A549 (cell line): ENCODE results near the gene HPCAL1. TPM values are rescaled to one million over a fixed set of nuclear protein-coding genes. Genes with fewer than 3 reads are reported as not detected.

ENCODE experiments used
- ATAC-seq, 2 experiments: fragments of 200-7000 bp in 1 of 2; fragments of >200 bp in 1 of 2; cut with Nextera tagmentation in 1 of 2; cut with Tn5 transposase in 1 of 2; 3 replicates each; pipeline versions ENCODE4 v1.8.0 to v1.9.1; 2018 to 2020; ENCODE audit warnings: mild to moderate bottlenecking in 1 of 2, moderate library complexity in 1 of 2
- CTCF ChIA-PET: fragments of 300-600 bp; sonication (Branson Sonifier 250); formaldehyde crosslinking; extraction: SDS; loops from one replicate; lab custom pipeline; 2021; ENCODE audit warnings: antibody characterized with exemption, inconsistent platforms; lab: Yijun Ruan, JAX
- POLR2A ChIA-PET: fragments of 350-600 bp; formaldehyde crosslinking; extraction: SDS; loops from one replicate; lab custom pipeline; 2021; ENCODE audit warnings: antibody characterized with exemption, inconsistent platforms; lab: Yijun Ruan, JAX
- DNase-seq, 2 experiments: peaks; one replicate each; pipeline versions ENCODE4 v3.0.0 to v3.0.0-alpha.2; 2011 to 2016; ENCODE audit warnings: low read depth in 1 of 2, low spot score in 1 of 2
- FAIRE-seq: peaks from 2 replicates; lab custom pipeline; 2011; peaks lifted over from hg19 to GRCh38; lab: Jason Lieb, UNC
- H3K27ac ChIP-seq, 2 experiments: fragments of >200 bp; sonication (Bioruptor Twin); formaldehyde crosslinking; 3 replicates each; pipeline ENCODE4 v1.5.1; 2016 to 2017
- H3K4me1 ChIP-seq: fragments of >200 bp; sonication (Bioruptor Twin); formaldehyde crosslinking; 3 replicates; pipeline ENCODE4 v1.6.1; 2016
- H3K4me2 ChIP-seq: fragments of >200 bp; sonication (Bioruptor Twin); formaldehyde crosslinking; 3 replicates; pipeline ENCODE4 v1.6.1; 2016
- H3K4me3 ChIP-seq: fragments of >200 bp; sonication (Bioruptor Twin); formaldehyde crosslinking; 3 replicates; pipeline ENCODE4 v1.5.1; 2016
- H3K9me3 ChIP-seq: fragments of >200 bp; sonication (Bioruptor Twin); formaldehyde crosslinking; 3 replicates; pipeline ENCODE4 v1.6.1; 2016
- CHD4 ChIP-seq: fragments of 200-600 bp; sonication (generic); IDR thresholded peaks from 2 replicates; pipeline ENCODE4 v1.6.1; 2016; ENCODE audit warnings: antibody characterized with exemption, mild to moderate bottlenecking, borderline replicate concordance
- EP300 ChIP-seq, 2 experiments: fragments of >200 bp; sonication (Bioruptor Twin); formaldehyde crosslinking; IDR thresholded peaks; 2 replicates in 1 of 2; 3 replicates in 1 of 2; pipeline ENCODE4 v1.6.1; 2016 to 2017
- FOSL2 ChIP-seq, 2 experiments: fragments of 450-650 bp in 1 of 2; fragments of >200 bp in 1 of 2; sonication (Bioruptor Twin) in 1 of 2; formaldehyde crosslinking; IDR thresholded peaks; 2 replicates each; pipeline versions ENCODE4 v1.5.0 to v1.6.1; 2016 to 2020; ENCODE audit warnings: mild to moderate bottlenecking in 1 of 2, moderate library complexity in 1 of 2
- MYC ChIP-seq: IDR thresholded peaks from 2 replicates; pipeline ENCODE4 v1.6.1; 2012; ENCODE audit warnings: mild to moderate bottlenecking, inconsistent platforms, low read length, improper control_type of control experiment, borderline replicate concordance
- POLR2A ChIP-seq: IDR thresholded peaks from 2 replicates; pipeline ENCODE4 v1.6.1; 2012; ENCODE audit warnings: mild to moderate bottlenecking, low read length
- RFX5 ChIP-seq: fragments of 450-650 bp; IDR thresholded peaks from 2 replicates; pipeline ENCODE4 v1.7.1; 2014; ENCODE audit warnings: antibody characterized with exemption, mild to moderate bottlenecking, moderate library complexity
- SMC3 ChIP-seq: fragments of >200 bp; sonication (Bioruptor Twin); formaldehyde crosslinking; IDR thresholded peaks from 3 replicates; pipeline ENCODE4 v1.6.1; 2018; ENCODE audit warnings: inconsistent platforms
- SREBF2 ChIP-seq: fragments of 450-650 bp; IDR thresholded peaks from 2 replicates; pipeline ENCODE4 v1.6.1; 2014; ENCODE audit warnings: mild to moderate bottlenecking, moderate library complexity
- TFCP2L1 ChIP-seq: fragments of 250-450 bp; sonication (Bioruptor Pico); IDR thresholded peaks from 2 replicates; pipeline ENCODE4 v1.5.0; 2021; ENCODE audit warnings: mild to moderate bottlenecking
- WGBS: methylation state at CpG from one replicate; pipeline ENCODE4 v1.1.6; 2017; ENCODE audit errors: missing lambda C conversion rate; 5-methylcytosine and 5-hydroxymethylcytosine counted together
- polyA plus RNA-seq, 4 experiments: library from polyadenylated mRNA; depleted of rRNA in 3 of 4; stranded (reverse); fragments of >200 nt; fragmentation: RNase III in 1 of 4; extraction: RNeasy Plus Mini Kit Qiagen cat#74134 plus additional on column Dnase treatment in 1 of 4; gene quantifications; 2 replicates in 3 of 4; 3 replicates in 1 of 4; pipeline ENCODE4 v1.2.3, GENCODE V29; 2011 to 2017
- TF ChIP-seq, protein P1 (sequence below): fragments of >200 bp; sonication (Bioruptor Twin); formaldehyde crosslinking; IDR thresholded peaks from 3 replicates; pipeline ENCODE4 v1.5.1; 2016
- TF ChIP-seq, protein P2 (sequence below): IDR thresholded peaks from 2 replicates; pipeline ENCODE4 v1.6.1; 2012; ENCODE audit warnings: low read depth, borderline replicate concordance
- TF ChIP-seq, protein P3 (sequence below): fragments of 450-650 bp; IDR thresholded peaks from 2 replicates; pipeline ENCODE4 v1.6.1; 2014; ENCODE audit warnings: antibody characterized with exemption

The HPCAL1 gene
- polyA plus RNA-seq, 2 of the 4 experiments (the other 2 are of a cell fraction): 44.4 to 66.4 TPM

DNA sequence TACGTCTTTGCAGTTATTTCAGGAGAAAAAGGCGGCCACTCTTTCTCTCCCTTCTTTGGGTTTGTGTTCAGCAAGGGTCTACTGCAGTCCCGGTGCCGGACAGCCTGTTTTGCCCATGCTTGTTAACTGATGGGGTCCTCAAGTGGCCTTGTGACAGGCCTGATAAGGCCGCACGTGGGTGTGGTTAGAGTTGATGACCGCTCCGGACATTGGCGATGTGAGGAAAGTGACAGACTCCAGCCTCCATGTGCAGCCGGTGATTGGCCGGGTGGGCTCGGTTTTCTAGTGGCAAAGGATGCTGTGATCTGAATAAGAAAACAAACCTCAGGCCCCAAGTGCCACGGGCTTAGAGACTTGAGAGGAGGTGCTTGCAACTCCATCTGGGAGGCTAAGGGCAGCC lies 15.6 kb downstream of the HPCAL1 start:
- ATAC-seq: no peak

DNA sequence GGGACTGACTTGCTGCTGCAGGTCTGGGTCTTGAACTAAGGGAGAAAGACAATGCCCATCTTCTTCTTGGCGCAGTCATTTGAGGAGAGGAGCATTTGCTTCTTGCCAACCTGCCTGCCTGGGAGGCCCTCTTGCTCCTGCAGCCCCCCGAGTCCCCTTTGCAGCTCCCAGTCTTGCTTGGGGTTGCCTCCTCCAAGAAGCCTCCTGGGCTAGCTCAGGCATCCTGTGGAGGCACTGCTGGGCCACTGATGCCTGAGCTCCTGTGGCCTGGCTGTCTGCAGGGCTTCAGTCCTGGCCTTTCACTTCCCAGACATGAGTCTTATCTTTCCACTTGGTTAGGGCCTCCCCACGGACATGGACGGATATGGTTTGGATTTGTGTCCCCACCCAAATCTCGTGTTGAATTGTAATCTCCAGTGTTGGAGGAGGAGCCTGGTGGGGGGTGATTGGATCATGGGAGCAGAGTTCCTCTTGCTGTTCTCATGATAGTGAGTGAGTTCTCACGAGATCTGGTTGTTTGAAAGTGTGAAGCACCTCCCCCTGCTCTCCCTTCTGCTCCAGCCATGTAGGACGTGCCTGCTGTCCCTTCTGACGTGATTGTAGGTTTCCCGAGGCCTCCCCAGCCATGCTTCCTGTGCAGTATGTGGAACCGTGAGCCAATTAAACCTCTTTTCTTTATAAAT lies 17.3 kb downstream of the HPCAL1 start:
- 93% methylated on average over 10 of the region's 10 CpGs for WGBS
- peaks cover 33% of the 10 kb centered on the region for H3K9me3 ChIP-seq
- ChIA-PET POLR2A (interaction anchor here (0.6 kb wide), 1 partner anchor 1054 kb away, joined by 3 read pairs; no protein-coding TSS in a partner anchor), CTCF (interaction anchor here (1.3 to 2.4 kb wide), 3 partner anchors 10 to 89 kb away, joined by 3 to 10 read pairs (median 3); no protein-coding TSS in a partner anchor)
- no peak overlapping the region for H3K4me2 ChIP-seq
- FAIRE-seq (no peak), DNase-seq (no peak), ATAC-seq (no peak)
- peaks cover 19% of the 10 kb centered on the region for H3K4me1 ChIP-seq
- no peak overlapping the region for H3K4me3 ChIP-seq
- TF ChIP-seq MYC (no peak), FOSL2 (IDR thresholded peaks at IDR 0.05) (no peak), FOSL2 (CRISPR knock-in tag; IDR thresholded peaks at IDR 0.05) (no peak)
- H3K27ac ChIP-seq: no peak overlapping the region

More for the DNA sequence above, 15.6 kb downstream of the HPCAL1 start:
- no peak for TF ChIP-seq SMC3
- no peak for TF ChIP-seq FOSL2 (IDR thresholded peaks at IDR 0.05)
- TF ChIP-seq FOSL2 (CRISPR knock-in tag; IDR thresholded peaks at IDR 0.05): no peak
- TF ChIP-seq CHD4: no peak
- TF ChIP-seq EP300 (IDR thresholded peaks at IDR 0.05): no peak
- TF ChIP-seq, protein P1, sequence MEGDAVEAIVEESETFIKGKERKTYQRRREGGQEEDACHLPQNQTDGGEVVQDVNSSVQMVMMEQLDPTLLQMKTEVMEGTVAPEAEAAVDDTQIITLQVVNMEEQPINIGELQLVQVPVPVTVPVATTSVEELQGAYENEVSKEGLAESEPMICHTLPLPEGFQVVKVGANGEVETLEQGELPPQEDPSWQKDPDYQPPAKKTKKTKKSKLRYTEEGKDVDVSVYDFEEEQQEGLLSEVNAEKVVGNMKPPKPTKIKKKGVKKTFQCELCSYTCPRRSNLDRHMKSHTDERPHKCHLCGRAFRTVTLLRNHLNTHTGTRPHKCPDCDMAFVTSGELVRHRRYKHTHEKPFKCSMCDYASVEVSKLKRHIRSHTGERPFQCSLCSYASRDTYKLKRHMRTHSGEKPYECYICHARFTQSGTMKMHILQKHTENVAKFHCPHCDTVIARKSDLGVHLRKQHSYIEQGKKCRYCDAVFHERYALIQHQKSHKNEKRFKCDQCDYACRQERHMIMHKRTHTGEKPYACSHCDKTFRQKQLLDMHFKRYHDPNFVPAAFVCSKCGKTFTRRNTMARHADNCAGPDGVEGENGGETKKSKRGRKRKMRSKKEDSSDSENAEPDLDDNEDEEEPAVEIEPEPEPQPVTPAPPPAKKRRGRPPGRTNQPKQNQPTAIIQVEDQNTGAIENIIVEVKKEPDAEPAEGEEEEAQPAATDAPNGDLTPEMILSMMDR: no peak
- TF ChIP-seq, protein P2, sequence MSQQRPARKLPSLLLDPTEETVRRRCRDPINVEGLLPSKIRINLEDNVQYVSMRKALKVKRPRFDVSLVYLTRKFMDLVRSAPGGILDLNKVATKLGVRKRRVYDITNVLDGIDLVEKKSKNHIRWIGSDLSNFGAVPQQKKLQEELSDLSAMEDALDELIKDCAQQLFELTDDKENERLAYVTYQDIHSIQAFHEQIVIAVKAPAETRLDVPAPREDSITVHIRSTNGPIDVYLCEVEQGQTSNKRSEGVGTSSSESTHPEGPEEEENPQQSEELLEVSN: no peak
- TF ChIP-seq, protein P3, sequence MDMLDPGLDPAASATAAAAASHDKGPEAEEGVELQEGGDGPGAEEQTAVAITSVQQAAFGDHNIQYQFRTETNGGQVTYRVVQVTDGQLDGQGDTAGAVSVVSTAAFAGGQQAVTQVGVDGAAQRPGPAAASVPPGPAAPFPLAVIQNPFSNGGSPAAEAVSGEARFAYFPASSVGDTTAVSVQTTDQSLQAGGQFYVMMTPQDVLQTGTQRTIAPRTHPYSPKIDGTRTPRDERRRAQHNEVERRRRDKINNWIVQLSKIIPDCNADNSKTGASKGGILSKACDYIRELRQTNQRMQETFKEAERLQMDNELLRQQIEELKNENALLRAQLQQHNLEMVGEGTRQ: no peak
- DNase-seq (no peak), FAIRE-seq (no peak)
- peaks cover 31% of the 10 kb centered on the region for H3K9me3 ChIP-seq
- H3K4me2 ChIP-seq: no peak overlapping the region
- ChIA-PET CTCF (interaction anchor here (1.1 to 2.3 kb wide), 5 partner anchors 10 to 176 kb away, joined by 3 to 8 read pairs (median 5); partner anchors contain the start of gene HPCAL1), POLR2A (no interaction called here)
- peaks cover 6% of the 10 kb centered on the region; the same call in 2 of the 3 replicates for H3K4me1 ChIP-seq
- no peak overlapping the region for H3K4me3 ChIP-seq
- whole genome bisulfite sequencing: 89% methylated on average over 13 of the region's 13 CpGs
- H3K27ac ChIP-seq: no peak overlapping the region

DNA sequence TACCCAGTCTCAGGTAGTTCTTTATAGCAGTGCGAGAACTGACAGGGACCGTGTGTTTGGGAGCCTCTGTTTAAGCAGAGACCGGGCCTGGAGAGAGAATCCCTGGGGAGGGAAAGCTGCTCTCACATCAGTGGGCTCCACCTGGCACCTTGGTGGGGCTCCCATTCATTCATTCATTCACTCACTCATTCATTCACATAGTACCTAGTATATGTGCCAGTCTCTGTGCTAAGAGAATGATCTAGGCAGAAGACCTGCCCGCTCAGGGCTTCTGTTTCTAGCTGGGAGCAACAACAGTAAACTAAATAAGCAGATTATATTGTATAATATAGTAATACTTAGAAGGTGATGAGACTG lies 17.8 kb downstream of the HPCAL1 start:
- peaks cover 33% of the 10 kb centered on the region for H3K9me3 ChIP-seq
- DNase-seq (no peak), FAIRE-seq (no peak), ATAC-seq (no peak)
- POLR2A ChIA-PET: no interaction called here
- H3K4me1 ChIP-seq: peaks cover 24% of the 10 kb centered on the region
- H3K27ac ChIP-seq: no peak overlapping the region
- CTCF ChIA-PET: interaction anchor here (1.1 to 2.4 kb wide), 4 partner anchors 10 to 89 kb away, joined by 3 to 10 read pairs (median 3); partner anchors contain the start of gene HPCAL1
- WGBS: 95% methylated on average over 4 of the region's 4 CpGs
- no peak for TF ChIP-seq RFX5
- no peak for TF ChIP-seq POLR2A
- TF ChIP-seq SREBF2: no peak
- TF ChIP-seq, protein P1: no peak
- no peak for TF ChIP-seq TFCP2L1 (CRISPR knock-in tag)
- H3K4me3 ChIP-seq: no peak overlapping the region
- no peak overlapping the region for H3K4me2 ChIP-seq
